Pancreas (tissue), 10 donors: Measurements from ENCODE around the gene DSCAM. TPM values are rescaled to one million over a fixed set of nuclear protein-coding genes. Genes with fewer than 3 reads are reported as not detected.

Experiments used
- ATAC-seq, 4 donors: fragments of 200-7000 bp; cut with Tn5 transposase; one replicate each; pipeline versions ENCODE4 v1.8.0 to v1.9.1; 2020; ENCODE audit warnings: mild to moderate bottlenecking in 4 of 4, moderate library complexity in 4 of 4
- DNase-seq, 6 donors: peaks; one replicate each; pipeline ENCODE4 v3.0.0-alpha.2; 2020
- FAIRE-seq: peaks from 2 replicates; lab custom pipeline; 2012; peaks lifted over from hg19 to GRCh38; lab: Jason Lieb, UNC
- H3K27ac ChIP-seq, 4 donors: fragments of 200-600 bp; sonication (generic); 1 replicate in 3 of 4; 2 replicates in 1 of 4; pipeline versions ENCODE4 v1.5.0 to v1.8.0; 2020
- H3K27me3 ChIP-seq, 4 donors: fragments of 200-600 bp; one replicate each; pipeline ENCODE4 v1.8.0; 2021
- H3K36me3 ChIP-seq, 3 donors: fragments of 200-600 bp; sonication (generic) in 1 of 3; one replicate each; pipeline versions ENCODE4 v1.5.0 to v1.8.0; 2020 to 2021
- H3K4me1 ChIP-seq, 3 donors: fragments of 200-600 bp; one replicate each; pipeline ENCODE4 v1.8.0; 2021
- H3K4me3 ChIP-seq, 4 donors: fragments of 200-600 bp; sonication (generic) in 2 of 4; one replicate each; pipeline versions ENCODE4 v1.5.0 to v1.8.0; 2020 to 2021
- H3K9me3 ChIP-seq, 4 donors: fragments of 200-600 bp; one replicate each; pipeline ENCODE4 v1.8.0; 2021
- whole genome bisulfite sequencing, 2 donors: extraction: QIAGEN DNeasy Blood & Tissue Kit; methylation state at CpG; one replicate each; pipeline ENCODE4 v1.1.7; 2013; 5-methylcytosine and 5-hydroxymethylcytosine counted together
- intact Hi-C, 3 donors: fragments of 100-400 bp; cut with DNase I; formaldehyde crosslinking; loops; one replicate each; pipeline versions ENCODE4 v1.11.1 to v1.14.2; 2022
- polyA plus RNA-seq, 2 donors: library from polyadenylated mRNA; stranded (reverse); fragments of 200-250 nt; gene quantifications; one replicate each; pipeline ENCODE4 v1.2.3, GENCODE V29; 2013
- total RNA-seq, 6 donors: library from RNA; stranded (reverse); fragmentation: NEBNext Ultra II Directional in 4 of 6; extraction: Animal tissue kit (Norgen Biotek cat#: 25700) in 4 of 6; gene quantifications; one replicate each; pipeline versions ENCODE4 v1.2.1 to v1.2.4, GENCODE V29; 2021 to 2023
- TF ChIP-seq, protein P1 (sequence below), 4 donors: fragments of 200-600 bp; sonication (generic) in 3 of 4; IDR thresholded peaks; one replicate each; pipeline versions ENCODE4 v1.5.0 to v1.8.0; 2021; ENCODE audit warnings: antibody characterized with exemption in 4 of 4
- donor health status: healthy with polysubstance abuse.
- donor health status: DM: no; HTN: no; CAD: no; lungs with moderate emphysema.
- donor health status: DM: no; HTN: no; CAD: no.
- donor health status: control.
- donor health status: control.
- donor health status: Bipolar disorder and iron deficiency.
- donor health status: DM: yes; HTN: yes; CAD: no.
- donor health status: DM: no; HTN: no; CAD: no.
- donor health status: DM: no; HTN: no; CAD: no.
- donor health status: DM: yes; HTN: yes; CAD: no.

DSCAM gene
- total and polyA plus RNA-seq, 8 donors: 0.05 to 0.77 (median 0.14) TPM

DNA sequence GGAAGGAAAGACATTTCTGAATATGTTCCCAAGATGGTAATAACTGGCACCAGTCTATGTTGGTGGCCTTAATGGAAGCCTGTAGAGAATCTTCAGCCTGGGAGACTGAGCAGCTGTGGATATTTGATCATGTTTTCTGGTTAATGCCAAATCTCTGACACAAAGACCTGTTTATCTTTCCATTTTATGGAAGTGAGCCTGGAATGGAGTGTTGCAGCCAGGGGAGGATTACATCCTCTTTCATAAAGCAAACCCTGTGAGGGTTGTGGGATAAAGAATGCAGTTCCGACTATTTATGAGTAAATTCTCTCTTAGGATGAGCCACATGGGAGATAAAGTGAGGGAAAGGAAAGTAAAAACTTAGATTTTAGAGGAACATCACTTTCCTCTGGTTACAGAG lies 835.6 kb downstream of the DSCAM start:
- no peaks in the 10 kb centered on the region for H3K36me3 ChIP-seq
- FAIRE-seq: no peak
- no peak for DNase-seq
- intact Hi-C loops: no loop called here
- peak in 1 of 4 donors; percentile 37 for ATAC-seq
- no peak overlapping the region for H3K27ac ChIP-seq
- H3K27me3 ChIP-seq: no peaks in the 10 kb centered on the region
- H3K4me1 ChIP-seq: no peaks in the 10 kb centered on the region
- no peaks in the 10 kb centered on the region for H3K9me3 ChIP-seq
- WGBS, 2 donors: 2 to 41% methylated on average over 1 of the region's 1 CpG
- TF ChIP-seq, protein P1, sequence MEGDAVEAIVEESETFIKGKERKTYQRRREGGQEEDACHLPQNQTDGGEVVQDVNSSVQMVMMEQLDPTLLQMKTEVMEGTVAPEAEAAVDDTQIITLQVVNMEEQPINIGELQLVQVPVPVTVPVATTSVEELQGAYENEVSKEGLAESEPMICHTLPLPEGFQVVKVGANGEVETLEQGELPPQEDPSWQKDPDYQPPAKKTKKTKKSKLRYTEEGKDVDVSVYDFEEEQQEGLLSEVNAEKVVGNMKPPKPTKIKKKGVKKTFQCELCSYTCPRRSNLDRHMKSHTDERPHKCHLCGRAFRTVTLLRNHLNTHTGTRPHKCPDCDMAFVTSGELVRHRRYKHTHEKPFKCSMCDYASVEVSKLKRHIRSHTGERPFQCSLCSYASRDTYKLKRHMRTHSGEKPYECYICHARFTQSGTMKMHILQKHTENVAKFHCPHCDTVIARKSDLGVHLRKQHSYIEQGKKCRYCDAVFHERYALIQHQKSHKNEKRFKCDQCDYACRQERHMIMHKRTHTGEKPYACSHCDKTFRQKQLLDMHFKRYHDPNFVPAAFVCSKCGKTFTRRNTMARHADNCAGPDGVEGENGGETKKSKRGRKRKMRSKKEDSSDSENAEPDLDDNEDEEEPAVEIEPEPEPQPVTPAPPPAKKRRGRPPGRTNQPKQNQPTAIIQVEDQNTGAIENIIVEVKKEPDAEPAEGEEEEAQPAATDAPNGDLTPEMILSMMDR (IDR thresholded peaks at IDR 0.05): no peak
- no peak overlapping the region for H3K4me3 ChIP-seq

DNA sequence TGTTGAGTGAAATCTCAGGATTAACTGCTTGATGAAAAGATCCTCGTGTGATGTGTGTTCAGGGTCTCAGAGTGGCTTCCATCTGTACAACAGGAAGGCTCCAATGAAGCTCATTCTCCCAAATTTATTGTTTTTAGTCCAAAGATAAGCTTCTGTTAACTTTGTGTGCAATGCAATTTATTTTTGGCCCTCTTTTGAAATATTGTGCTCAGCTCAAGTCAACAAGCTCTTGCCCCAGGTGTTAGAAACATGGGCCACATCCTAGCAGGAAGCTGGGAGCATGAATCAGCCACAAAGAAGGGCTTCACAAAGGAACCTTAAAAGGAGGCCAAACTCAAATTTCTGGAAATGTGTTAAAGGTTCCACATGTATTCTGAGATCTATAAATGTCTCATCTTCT lies 844.0 kb downstream of the DSCAM start:
- FAIRE-seq: no peak
- 42 to 54% methylated on average over 1 of the region's 1 CpG for WGBS, 2 donors
- no peak for ATAC-seq

DNA sequence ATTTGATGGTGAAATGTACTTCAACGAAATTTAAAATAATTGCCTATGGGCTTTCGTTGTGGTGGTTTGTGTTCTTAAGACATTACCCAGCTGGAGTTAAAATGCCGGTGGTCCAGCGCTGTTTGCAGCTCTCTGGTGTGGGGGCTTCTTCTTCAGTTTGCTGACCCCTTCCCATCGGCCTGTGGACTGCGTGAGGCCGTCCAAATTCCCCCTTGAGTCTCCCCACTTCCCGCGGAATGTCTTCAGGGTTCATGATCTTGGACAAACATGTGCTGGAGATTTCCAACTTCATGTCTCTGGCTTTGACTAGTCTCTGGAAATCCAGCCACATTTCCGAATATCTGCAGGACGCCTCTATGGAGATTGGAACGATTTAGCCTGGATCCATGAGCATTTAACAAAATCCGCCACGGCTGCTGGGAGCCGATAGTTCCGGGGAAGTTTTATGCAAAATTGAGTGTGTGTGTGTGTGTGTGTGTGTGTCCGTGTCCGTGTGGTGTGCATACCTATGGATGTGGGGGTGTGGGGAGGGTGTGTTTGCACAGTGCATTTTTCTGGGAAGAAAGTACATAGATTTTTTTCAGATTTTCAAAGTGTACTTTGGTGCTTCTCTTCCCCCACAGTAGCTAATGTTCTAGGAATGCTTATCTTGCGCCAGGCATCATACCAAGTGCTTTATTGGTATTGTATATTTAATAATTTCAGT lies 862.5 kb downstream of the DSCAM start:
- FAIRE-seq (no peak), DNase-seq (no peak), ATAC-seq (no peak)
- no peaks in the 10 kb centered on the region for H3K9me3 ChIP-seq
- no peaks in the 10 kb centered on the region for H3K4me1 ChIP-seq
- TF ChIP-seq, protein P1 (IDR thresholded peaks at IDR 0.05): no peak
- no peaks in the 10 kb centered on the region for H3K36me3 ChIP-seq
- no peak overlapping the region for H3K27ac ChIP-seq
- no peaks in the 10 kb centered on the region for H3K27me3 ChIP-seq
- intact Hi-C loops: no loop called here
- WGBS, 2 donors: 41 to 46% methylated on average over 19 of the region's 19 CpGs
- H3K4me3 ChIP-seq: no peak overlapping the region

More for the DNA sequence above, 844.0 kb downstream of the DSCAM start:
- Histone ChIP-seq H3K27ac (no peak overlapping the region), H3K9me3 (no peaks in the 10 kb centered on the region), H3K4me1 (no peaks in the 10 kb centered on the region), H3K4me3 (no peak overlapping the region), H3K36me3 (no peaks in the 10 kb centered on the region), H3K27me3 (no peaks in the 10 kb centered on the region)
- TF ChIP-seq, protein P1 (IDR thresholded peaks at IDR 0.05): no peak
- no peak for DNase-seq
- intact Hi-C loops: no loop called here

DNA sequence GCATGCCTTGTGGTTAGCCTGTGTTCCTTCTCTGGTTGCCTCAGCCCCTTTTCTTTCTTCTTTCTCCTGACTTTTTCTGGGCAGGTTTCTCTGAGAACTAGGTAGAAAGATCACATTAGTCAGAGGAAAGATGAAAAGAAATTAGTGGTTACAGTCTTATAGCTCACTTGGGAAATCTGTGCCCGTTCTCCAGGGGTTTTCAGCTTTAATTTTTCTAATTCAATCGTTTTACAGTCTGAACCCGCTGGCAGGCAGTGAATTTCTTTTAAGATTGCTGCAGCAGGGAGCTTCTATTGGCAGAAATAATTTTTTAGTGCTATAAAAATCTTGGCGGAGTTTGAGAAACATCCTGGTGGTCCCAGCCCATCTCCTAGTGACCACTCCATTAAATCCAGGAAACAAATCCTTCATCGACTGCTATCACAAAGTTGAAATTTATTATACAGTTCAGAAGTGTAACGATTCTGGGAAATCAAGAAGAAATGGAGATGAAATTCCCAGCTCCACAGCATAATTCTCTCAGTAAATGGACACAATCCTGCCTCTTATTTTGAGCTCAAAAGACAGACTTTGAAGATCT lies 866.6 kb downstream of the DSCAM start:
- Histone ChIP-seq H3K4me1 (no peaks in the 10 kb centered on the region), H3K36me3 (no peaks in the 10 kb centered on the region), H3K27ac (no peak overlapping the region), H3K4me3 (no peak overlapping the region), H3K9me3 (no peaks in the 10 kb centered on the region), H3K27me3 (no peaks in the 10 kb centered on the region)
- no peak for DNase-seq
- WGBS, 2 donors: 42 to 46% methylated on average over 6 of the region's 6 CpGs
- no peak for FAIRE-seq
- TF ChIP-seq, protein P1 (IDR thresholded peaks at IDR 0.05): no peak
- ATAC-seq: no peak
- intact Hi-C loops: no loop called here

DNA sequence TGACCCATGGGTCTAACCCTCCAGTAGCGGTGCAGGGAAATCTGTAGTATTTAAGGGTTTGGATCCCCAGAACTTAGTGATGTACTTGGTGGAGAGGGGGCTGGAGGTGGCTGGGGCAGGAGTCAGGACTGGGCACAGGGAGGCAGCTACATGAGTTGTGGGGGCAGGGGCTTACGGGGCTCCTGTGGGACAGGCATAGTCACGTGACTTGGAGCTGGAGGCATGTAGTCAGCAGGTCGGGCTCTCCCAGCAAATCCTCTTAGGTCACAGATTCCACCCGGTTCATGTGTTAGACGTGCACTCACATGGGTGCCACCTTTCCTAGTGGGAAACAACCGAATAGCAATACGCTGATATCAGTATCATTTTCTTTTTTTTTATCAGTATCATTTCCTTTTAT lies 867.6 kb downstream of the DSCAM start:
- Histone ChIP-seq H3K4me1 (no peaks in the 10 kb centered on the region), H3K36me3 (no peaks in the 10 kb centered on the region), H3K4me3 (no peak overlapping the region), H3K27ac (no peak overlapping the region), H3K9me3 (no peaks in the 10 kb centered on the region), H3K27me3 (no peaks in the 10 kb centered on the region)
- intact Hi-C loops: no loop called here
- no peak for DNase-seq
- TF ChIP-seq, protein P1 (IDR thresholded peaks at IDR 0.05): no peak
- ATAC-seq: no peak
- FAIRE-seq: no peak
- WGBS, 2 donors: 66 to 73% methylated on average over 8 of the region's 8 CpGs
